ENCODE data around the gene TTLL3. TPM values are rescaled to one million over a fixed set of nuclear protein-coding genes. Genes with fewer than 3 reads are reported as not detected.

The TTLL3 gene
- total and polyA plus RNA-seq, 2 of the 13 experiments (the other 11 are each of a cell fraction or from before 2014, with no cell fraction given), result 9.5 to 51.2 TPM

GRCh38 chr3:9862391-9863057, 52.5 kb downstream of the TTLL3 start (continued):
- TF ChIP-seq ARID5B (CRISPR knock-in tag; IDR thresholded peaks at IDR 0.05) (peak; percentile 73; the same call in 1 of the 2 replicates), KDM6A (CRISPR knock-in tag; IDR thresholded peaks at IDR 0.05; ENCODE audit: low read depth) (no peak), NR2F6 (IDR thresholded peaks at IDR 0.05) (no peak; the same call in none of the 2 replicates), NR2F6 (CRISPR knock-in tag; IDR thresholded peaks at IDR 0.05) (peak; percentile 75), SRSF9 (IDR thresholded peaks at IDR 0.05; ENCODE audit: borderline replicate concordance, insufficient read depth, low read depth, low read length, poor library complexity, severe bottlenecking) (no peak), ZNF274 (CRISPR knock-in tag; IDR thresholded peaks at IDR 0.05) (no peak; the same call in 1 of the 2 replicates), ATRX (CRISPR knock-in tag; IDR thresholded peaks at IDR 0.05; ENCODE audit: borderline replicate concordance) (no peak), THAP8 (CRISPR knock-in tag; IDR thresholded peaks at IDR 0.05; ENCODE audit: borderline replicate concordance) (no peak), ARID2 (CRISPR knock-in tag; IDR thresholded peaks at IDR 0.05; ENCODE audit: borderline replicate concordance) (0 out of 2 replicates have a peak, but pooled peaks have one; percentile 63), FOXM1 (CRISPR knock-in tag; IDR thresholded peaks at IDR 0.05) (no peak), KAT8 (CRISPR knock-in tag; IDR thresholded peaks at IDR 0.05) (peak; percentile 42; the same call in 1 of the 2 replicates), TARDBP (CRISPR knock-in tag; IDR thresholded peaks at IDR 0.05) (no peak), ZNF33A (CRISPR knock-in tag; IDR thresholded peaks at IDR 0.05; ENCODE audit: borderline replicate concordance) (no peak), CEBPB (IDR thresholded peaks at IDR 0.05; ENCODE audit: borderline replicate concordance, low read depth, low read length) (no peak), MBNL3 (CRISPR knock-in tag; conservative IDR thresholded peaks at IDR 0.05) (no peak), TFE3 (CRISPR knock-in tag; IDR thresholded peaks at IDR 0.05) (no peak), ZNF576 (CRISPR knock-in tag; IDR thresholded peaks at IDR 0.05) (no peak), ZSCAN21 (CRISPR knock-in tag; IDR thresholded peaks at IDR 0.05; ENCODE audit: borderline replicate concordance) (peak; percentile 65; the same call in 1 of the 2 replicates), MXD3 (CRISPR knock-in tag; IDR thresholded peaks at IDR 0.05) (no peak)
- TF ChIP-seq, protein P1, sequence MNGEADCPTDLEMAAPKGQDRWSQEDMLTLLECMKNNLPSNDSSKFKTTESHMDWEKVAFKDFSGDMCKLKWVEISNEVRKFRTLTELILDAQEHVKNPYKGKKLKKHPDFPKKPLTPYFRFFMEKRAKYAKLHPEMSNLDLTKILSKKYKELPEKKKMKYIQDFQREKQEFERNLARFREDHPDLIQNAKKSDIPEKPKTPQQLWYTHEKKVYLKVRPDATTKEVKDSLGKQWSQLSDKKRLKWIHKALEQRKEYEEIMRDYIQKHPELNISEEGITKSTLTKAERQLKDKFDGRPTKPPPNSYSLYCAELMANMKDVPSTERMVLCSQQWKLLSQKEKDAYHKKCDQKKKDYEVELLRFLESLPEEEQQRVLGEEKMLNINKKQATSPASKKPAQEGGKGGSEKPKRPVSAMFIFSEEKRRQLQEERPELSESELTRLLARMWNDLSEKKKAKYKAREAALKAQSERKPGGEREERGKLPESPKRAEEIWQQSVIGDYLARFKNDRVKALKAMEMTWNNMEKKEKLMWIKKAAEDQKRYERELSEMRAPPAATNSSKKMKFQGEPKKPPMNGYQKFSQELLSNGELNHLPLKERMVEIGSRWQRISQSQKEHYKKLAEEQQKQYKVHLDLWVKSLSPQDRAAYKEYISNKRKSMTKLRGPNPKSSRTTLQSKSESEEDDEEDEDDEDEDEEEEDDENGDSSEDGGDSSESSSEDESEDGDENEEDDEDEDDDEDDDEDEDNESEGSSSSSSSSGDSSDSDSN (CRISPR knock-in tag; IDR thresholded peaks at IDR 0.05), result peak; percentile 97

Measured in HepG2 (cell line).